Activated CD8-positive, alpha-beta memory T cell treated with anti-CD3 and anti-CD28 coated beads for 36 hours (primary cell): Measurements from ENCODE around the gene OGFOD3. TPM values are rescaled to one million over a fixed set of nuclear protein-coding genes. Genes with fewer than 3 reads are reported as not detected.
"Not testable (repeated sequence)": the region's sequence is repeated elsewhere in the genome, so short reads cannot be mapped to it uniquely, and the experiment has no call there.

Experiments used
- CTCF ChIA-PET: fragments of 350-600 bp; sonication (Branson Sonifier 250); formaldehyde crosslinking; loops from one replicate; lab custom pipeline; 2021; ENCODE audit warnings: antibody characterized with exemption; lab: Charles Lee
- POLR2A ChIA-PET: fragments of 350-600 bp; sonication (Branson Sonifier 250); formaldehyde crosslinking; loops from one replicate; lab custom pipeline; 2021; ENCODE audit warnings: antibody characterized with exemption; lab: Charles Lee
- total RNA-seq, 2 experiments: library from RNA; stranded (reverse); gene quantifications; one replicate each; pipeline ENCODE4 v1.2.3, GENCODE V29; 2021

Gene OGFOD3
- total RNA-seq, 2 experiments from 2014 or later: 27.5 to 29.2 TPM

- CTCF ChIA-PET: interaction anchor here (0.7 kb wide), 1 partner anchor 22 kb away, joined by 3 read pairs; no protein-coding TSS in a partner anchor
Measured at GRCh38 chr17:82354804-82355308, 63.5 kb downstream of the OGFOD3 start.

GRCh38 chr17:82353484-82353883 lies 64.9 kb downstream of the OGFOD3 start:
- CTCF ChIA-PET: no interaction called here
- POLR2A ChIA-PET: no interaction called here

More at GRCh38 chr17:82354804-82355308, 63.5 kb downstream of the OGFOD3 start:
- POLR2A ChIA-PET: no interaction called here

GRCh38 chr17:82351713-82352488 lies 66.5 kb downstream of the OGFOD3 start:
- ChIA-PET CTCF (interaction anchor here (0.6 to 1.5 kb wide), 14 partner anchors 14 to 712 kb away, joined by 3 to 8 read pairs (median 4); partner anchors contain the start of gene UTS2R), POLR2A (interaction anchor here (0.7 kb wide), 1 partner anchor 39 kb away, joined by 5 read pairs; no protein-coding TSS in a partner anchor)

GRCh38 chr17:82351254-82351712 lies 67.1 kb downstream of the OGFOD3 start:
- POLR2A ChIA-PET: no interaction called here

GRCh38 chr17:82350182-82351030 lies 68.0 kb downstream of the OGFOD3 start:
- ChIA-PET CTCF (interaction anchor here (1.0 to 1.5 kb wide), 8 partner anchors 42 to 203 kb away, joined by 3 to 8 read pairs (median 4); partner anchors contain the start of gene CSNK1D), POLR2A (no interaction called here)

More at GRCh38 chr17:82351254-82351712, 67.1 kb downstream of the OGFOD3 start:
- CTCF ChIA-PET: interaction anchor here (0.9 to 1.5 kb wide), 8 partner anchors 41 to 202 kb away, joined by 3 to 8 read pairs (median 4); partner anchors contain the start of gene CSNK1D

GRCh38 chr17:82349287-82349701 lies 69.1 kb downstream of the OGFOD3 start:
- POLR2A ChIA-PET: no interaction called here

GRCh38 chr17:82348866-82349265 lies 69.5 kb downstream of the OGFOD3 start:
- POLR2A ChIA-PET: no interaction called here
- CTCF ChIA-PET: no interaction called here

More at GRCh38 chr17:82349287-82349701, 69.1 kb downstream of the OGFOD3 start:
- CTCF ChIA-PET: no interaction called here

GRCh38 chr17:82348434-82348833 lies 70.0 kb downstream of the OGFOD3 start:
- ChIA-PET CTCF (no interaction called here), POLR2A (no interaction called here)

GRCh38 chr17:82347994-82348393 lies 70.4 kb downstream of the OGFOD3 start:
- POLR2A ChIA-PET, CTCF ChIA-PET: not testable (repeated sequence)

- POLR2A ChIA-PET: no interaction called here
Measured at GRCh38 chr17:82346342-82347300, 71.8 kb downstream of the OGFOD3 start.

GRCh38 chr17:82345151-82345976 lies 73.0 kb downstream of the OGFOD3 start:
- ChIA-PET POLR2A (no interaction called here), CTCF (no interaction called here)

More at GRCh38 chr17:82346342-82347300, 71.8 kb downstream of the OGFOD3 start:
- CTCF ChIA-PET: interaction anchor here (0.7 kb wide), 1 partner anchor 12 kb away, joined by 3 read pairs; no protein-coding TSS in a partner anchor

- ChIA-PET POLR2A (no interaction called here), CTCF (no interaction called here)
Measured at GRCh38 chr17:82344175-82344907, 74.0 kb downstream of the OGFOD3 start.

GRCh38 chr17:82343560-82343959 lies 74.8 kb downstream of the OGFOD3 start:
- POLR2A ChIA-PET: interaction anchor here (0.6 kb wide), 1 partner anchor 60 kb away, joined by 5 read pairs; no protein-coding TSS in a partner anchor

GRCh38 chr17:82342361-82343079 lies 75.9 kb downstream of the OGFOD3 start:
- ChIA-PET CTCF (no interaction called here), POLR2A (no interaction called here)

More at GRCh38 chr17:82343560-82343959, 74.8 kb downstream of the OGFOD3 start:
- CTCF ChIA-PET: no interaction called here

GRCh38 chr17:82339634-82340580 lies 78.5 kb downstream of the OGFOD3 start:
- ChIA-PET POLR2A (no interaction called here), CTCF (no interaction called here)
